GM04504 (cell line): ENCODE data around the gene ACBD7.

Experiments used
- DNase-seq: peaks from one replicate; pipeline ENCODE4 v3.0.0-alpha.2; 2012; ENCODE audit warnings: low read depth

Gene ACBD7

DNA sequence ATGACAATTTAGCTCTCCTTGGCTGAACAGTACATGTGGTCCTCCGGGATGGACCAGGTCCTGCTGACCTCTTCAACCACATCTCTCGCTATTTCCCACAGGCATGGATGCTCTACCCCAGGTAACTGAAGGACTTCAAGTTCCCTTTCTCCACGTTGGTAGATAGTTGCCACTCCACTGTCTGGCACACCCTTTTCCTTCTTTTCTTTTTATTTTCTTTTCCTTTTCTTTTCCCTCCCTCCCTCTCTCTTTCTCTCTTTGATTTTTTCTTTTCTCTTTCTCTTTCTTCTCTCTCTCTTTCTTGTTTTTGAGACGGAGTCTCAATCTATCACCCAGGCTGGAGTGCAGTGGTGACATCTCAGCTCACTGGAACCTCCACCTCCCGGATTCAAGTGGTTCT is 2.8 kb upstream of the ACBD7 start:
- no peak for DNase-seq

DNA sequence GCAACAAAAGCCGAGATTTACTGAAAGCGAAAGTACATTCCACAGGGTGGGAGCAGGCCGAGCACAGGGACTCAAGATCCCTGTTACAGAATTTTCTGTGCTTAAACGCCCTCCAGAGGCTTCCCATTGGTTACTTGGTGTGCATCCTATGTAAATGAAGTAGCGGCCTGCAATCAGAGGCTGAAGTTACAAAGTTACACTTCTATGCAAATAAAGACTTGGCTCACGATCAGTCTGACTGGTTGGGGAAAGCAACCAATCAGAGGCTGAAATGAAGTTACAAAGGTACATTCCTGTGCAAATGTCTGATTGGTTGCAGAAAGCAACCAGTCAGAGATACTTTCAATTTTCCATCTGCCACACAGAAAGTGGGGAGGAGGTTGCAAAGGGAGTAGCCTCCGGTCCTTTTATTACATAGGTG is 4.1 kb downstream of the ACBD7 start:
- peak; percentile 79 for DNase-seq

DNA sequence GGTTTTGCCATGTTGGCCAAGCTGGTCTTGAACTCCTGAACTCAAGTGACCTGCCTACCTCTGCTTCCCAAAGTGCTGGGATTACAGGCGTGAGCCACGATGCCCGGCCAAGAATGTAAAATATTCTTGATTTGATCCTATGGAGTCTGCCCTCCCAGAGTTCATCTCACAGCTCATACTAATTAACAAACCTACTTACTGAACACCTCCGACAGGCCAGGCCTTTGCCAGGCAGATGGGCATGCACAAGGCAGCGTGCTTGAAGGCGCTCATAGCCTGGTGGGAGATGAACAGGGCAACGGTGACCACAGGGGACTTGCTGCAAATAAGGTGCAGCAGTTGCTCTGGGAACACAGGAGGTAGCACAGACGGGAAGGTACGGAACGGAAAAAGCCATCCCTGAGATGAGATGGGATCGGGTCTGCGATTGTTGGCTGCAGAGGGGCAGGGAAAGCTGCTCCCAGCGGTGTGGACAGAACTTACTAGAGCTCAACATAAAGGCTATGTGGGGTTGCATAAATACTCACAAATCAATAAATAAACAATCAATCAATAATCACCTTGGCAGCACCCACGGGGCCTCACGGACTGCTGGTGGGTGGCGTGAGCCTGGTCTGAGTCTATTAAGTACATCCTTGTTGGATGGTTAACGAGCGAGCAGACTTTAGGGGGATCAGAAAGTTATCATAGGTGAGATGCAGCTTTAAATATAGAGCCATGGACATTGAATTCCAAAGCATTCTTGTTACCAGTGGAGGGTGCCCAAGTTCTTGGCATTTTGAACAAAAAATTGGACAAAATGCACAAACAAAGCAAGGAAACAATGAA is 4.7 kb downstream of the ACBD7 start:
- no peak for DNase-seq

DNA sequence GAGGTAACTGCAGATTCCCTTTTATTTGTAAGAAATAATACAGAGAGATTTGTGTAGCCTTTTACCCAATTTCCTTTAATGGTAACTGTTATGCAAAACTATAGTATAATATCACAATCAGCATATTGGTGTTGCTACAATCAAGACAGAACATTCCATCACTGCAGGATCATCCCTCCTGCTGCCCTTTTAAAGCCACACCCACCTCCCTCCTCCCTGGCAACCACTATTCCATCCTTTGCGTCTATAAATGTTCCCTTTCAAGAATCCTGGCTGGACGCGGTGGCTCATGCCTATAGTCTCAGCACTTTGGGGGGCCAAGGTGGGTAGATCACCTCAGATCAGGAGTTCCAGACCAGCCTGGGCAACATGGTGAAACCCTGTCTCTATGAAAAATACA is 13.2 kb downstream of the ACBD7 start:
- no peak for DNase-seq

DNA sequence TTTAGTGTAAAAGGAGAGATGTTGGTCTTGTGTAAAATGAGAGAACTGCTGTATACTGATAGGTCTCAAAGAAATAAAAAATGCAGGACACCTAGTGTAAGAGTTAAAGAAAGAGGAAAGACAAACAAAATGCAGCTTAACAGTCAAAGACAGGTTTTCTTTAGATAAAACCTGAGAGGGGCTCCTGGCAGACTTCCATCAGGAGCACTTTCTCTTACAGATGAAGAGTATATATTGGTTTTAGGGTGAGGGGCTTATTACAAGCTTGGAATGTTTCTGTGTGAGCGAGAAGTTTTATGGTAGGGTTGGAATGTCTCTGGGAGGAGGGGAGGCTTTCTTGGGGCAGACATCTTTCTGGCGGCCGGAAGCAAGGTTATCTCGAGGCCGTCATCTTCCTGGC is 16.2 kb downstream of the ACBD7 start:
- no peak for DNase-seq

DNA sequence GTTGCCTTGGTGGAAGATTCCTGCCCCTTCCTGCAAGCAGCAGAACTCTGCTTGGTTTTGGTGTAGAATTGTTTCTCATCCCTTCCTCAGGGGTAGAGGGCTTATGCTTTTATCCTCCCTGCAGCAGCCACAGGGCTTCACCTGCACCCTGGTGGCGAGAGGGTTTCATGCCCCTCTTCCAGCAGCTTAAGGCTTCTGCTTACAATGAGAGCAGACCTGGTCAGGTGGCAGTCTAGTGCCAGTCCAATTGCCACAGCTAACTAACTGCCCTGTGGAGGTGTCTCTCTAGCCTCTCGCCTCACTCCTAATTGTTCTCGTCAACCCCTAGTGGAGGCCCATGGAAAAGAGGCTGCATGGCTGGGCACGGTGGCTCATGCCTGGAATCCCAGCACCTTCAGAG is 19.3 kb downstream of the ACBD7 start:
- DNase-seq: no peak

DNA sequence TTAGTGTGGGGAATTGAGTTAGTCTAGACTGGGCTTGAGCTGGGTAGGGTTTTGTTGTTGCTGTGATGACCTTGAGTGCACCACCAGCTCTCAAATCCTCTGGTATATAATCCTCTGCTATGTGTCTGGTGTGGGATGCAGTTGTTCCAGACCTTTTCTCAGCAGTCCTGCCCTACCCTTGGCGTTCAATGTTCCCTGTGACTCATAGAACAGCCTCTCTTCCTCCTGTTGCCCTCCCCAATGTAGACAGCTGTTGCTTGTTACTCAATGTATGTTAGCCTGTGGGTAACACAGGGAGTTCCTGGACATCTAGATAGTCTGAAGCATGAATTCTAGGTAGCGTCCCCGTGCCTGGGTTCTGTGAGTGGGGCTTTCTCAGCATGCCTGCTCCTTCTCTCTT is 19.8 kb downstream of the ACBD7 start:
- no peak for DNase-seq

DNA sequence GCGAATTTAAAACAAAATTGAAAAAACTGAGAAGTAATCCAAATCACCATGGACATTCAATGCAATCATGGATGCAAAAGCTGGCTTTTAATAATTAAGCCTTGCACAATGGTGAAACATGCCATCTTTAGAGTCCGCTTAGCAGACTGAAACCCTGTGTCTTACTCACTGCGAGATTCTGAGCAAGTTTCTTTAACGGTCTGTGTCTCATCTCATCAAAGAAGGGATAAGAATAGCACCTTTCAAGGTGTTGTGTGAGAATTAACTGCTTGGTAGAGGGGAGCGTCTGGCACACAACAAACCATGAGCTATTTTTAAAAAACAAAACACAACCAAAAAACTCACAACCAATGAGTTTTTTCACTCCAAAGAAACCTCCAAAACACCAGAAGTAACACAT is 21.4 kb downstream of the ACBD7 start:
- DNase-seq: no peak

DNA sequence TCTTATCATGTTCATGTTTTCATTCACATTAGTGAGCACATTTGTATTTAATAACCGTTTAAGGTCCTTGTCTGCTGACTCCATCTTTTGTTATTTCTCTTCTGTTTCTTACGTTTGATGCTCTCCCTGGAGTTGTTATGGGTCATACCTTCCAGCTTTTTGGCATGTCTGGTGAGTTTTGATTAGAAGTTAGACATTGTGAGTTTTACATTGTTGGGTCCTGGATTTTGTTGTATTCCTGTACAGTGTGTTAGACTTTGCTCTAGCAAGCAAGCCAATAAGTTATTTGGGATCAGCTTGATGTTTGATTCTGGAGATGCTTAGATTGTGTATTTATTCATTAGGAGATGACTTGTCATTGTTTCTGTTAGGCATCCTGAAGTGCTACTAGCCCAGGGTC is 27.9 kb downstream of the ACBD7 start:
- no peak for DNase-seq

DNA sequence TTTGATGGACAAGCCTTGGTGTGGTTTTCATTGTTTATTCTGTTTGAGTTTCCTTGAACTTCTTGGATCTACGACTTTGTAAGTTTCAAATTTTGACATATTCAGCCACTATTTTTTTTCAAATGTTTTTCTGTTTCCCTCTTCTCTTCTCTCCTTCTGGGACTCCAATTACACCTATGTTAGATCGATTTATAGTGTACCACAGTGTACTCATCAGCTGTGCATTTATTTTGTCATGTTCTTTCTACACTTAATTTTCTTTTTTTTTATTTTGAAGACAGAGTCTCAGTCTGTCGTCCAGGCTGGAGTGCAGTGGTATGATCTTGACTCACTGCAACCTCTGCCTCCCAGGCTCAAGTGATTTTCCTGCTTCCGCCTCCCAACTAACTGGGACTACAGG is 28.7 kb downstream of the ACBD7 start:
- no peak for DNase-seq

DNA sequence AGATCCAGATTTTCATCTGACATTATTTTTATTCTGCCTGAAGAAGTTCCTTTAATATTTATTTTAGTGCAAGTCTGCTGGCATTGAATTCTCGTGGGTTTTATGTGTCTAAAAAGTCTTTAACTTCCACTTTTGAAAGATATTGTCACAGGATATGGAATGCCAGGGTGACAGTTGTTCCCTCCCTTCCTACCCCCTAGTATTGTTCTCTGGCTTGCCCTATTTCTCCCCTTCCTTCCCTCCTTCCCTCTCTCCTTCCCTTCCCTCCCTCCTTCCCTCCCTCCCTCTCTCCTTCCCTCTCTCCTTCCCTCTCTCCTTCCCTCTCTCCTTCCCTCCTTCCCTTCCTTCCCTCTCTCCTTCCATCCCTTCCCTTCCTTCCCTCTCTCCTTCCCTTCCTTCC is 29.9 kb downstream of the ACBD7 start:
- DNase-seq: no peak

DNA sequence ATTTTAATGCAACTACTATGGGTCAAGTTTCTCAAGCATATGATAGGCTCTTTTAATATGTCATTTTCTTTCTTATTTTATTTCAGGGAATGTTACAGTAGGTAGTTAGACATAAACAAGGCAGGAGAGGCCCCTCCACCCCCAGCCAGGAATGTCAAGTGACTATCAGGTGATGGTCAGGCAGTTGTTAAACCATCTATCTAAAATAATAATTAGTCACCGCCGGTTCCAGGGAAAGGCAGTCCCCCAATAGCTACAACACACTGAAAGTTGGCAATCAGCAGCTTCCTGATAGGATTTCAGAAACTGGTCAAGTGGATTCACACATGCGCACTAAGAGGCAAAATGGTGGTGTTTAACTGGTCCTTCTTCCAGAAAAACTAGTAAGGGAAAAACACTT is 35.5 kb downstream of the ACBD7 start:
- no peak for DNase-seq

DNA sequence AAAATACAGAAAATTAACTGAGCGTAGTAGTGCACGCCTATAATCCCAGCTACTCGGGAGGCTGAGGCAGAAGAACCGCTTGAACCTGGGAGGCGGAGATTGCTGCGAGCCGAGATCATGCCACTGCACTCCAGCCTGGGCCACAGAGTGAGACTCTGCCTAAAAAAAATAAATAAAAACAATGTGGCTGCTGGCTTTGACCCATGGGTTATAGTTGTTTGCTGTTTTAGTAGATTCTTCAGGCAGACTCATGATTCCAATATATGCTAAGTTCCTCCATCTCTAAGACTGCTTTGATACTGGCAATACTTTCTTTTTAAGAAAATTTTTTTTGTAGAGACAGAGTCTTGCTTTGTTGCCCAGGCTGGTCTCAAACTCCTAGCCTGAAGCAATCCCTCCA is 36.5 kb downstream of the ACBD7 start:
- no peak for DNase-seq

DNA sequence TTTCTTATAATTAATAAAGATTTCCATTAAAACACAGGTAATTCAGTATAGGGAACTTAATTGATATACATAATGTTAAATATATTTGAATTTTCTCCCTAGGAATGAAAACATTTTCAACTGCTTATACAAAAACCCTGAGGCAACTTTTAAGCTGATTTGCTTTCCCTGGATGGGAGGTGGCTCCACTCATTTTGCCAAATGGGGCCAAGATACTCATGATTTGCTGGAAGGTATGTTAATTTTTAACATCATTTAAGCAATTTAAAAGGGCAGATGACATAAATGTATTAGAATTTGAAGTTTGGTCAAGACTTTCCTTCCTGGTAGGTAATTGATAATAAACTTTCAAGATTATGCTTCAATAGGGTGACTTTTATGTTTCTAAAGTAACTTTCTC is 39.0 kb downstream of the ACBD7 start:
- DNase-seq: no peak

DNA sequence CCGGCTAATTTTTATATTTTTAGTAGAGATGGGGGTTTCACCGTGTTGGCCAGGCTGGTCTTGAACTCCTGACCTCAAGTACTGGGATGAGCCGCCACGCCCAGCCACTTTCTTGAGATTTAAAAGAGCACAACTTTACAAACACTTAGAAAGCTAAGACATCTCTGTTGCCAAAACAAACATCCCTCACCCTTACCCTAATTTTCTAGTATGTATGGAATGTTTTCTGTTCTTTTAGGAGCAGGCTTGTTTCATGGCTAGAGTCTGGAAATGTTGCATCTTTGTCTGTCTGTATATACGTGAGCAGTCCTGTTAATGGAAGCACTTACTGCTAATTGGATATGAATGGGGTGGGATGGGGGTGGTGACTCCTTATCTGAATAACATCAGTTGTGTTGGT is 42.0 kb downstream of the ACBD7 start:
- no peak for DNase-seq

DNA sequence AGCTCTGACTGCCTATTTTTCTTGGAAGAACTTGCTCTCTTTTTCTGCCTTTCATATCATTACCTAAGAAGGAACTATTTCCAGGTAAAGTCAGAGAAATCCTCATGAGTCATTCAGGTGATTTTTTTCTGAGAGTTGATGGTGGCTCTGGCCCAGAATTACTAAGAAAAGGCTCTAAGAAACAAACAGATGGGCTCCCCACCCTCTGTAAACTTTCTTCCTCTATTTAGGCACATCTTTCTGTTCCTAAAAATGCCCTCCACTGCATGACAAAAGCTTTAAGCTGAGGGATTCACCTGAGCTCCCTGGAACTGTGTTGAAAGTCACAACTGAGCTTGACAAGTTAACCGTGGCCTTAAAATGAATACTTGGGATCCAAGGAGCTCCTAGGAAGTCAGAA is 43.2 kb downstream of the ACBD7 start:
- no peak for DNase-seq

DNA sequence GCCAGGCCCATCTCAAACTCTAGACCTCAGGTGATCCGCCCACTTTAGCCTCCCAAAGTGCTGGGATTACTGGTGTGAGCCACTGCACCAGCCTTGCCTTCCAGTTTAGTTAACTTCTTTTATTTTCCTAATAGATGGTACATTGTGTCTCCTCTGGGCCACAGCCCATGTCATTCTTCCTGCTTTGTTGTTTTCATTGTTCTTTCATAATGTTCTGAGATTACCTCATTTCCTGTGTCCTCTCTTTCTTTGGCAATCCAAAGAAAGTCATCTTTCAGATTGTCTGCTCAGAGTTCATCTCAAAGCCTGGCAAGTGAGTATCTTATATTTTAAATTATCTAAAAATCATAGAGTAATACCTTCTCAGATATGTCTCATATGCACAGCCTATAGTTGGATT is 44.9 kb downstream of the ACBD7 start, which contains the start of gene OLAH:
OLAH (plus strand) TSS at position 270 of the 400 bp plus-strand sequence. CDS start 3,346 bp downstream, outside the sequence.
- no peak for DNase-seq

DNA sequence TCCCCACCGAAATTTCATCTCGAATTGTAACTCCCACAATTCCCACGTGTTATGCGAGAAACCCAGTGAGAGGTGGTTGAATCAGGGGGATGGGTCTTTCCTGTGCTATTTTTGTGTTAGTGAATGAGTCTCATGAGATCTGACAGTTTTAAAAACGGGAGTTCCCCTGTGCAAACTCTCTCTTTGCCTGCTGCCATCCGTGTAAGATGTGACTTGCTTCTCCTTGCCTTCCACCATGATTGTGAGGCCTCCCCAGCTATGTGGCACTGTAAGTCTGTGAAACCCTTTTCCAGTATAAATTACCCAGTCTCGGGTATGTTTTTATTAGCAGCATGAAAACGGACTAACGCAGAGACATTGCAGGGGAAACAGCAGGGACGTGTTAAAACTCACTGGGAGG is 50.2 kb downstream of the ACBD7 start:
- no peak for DNase-seq

DNA sequence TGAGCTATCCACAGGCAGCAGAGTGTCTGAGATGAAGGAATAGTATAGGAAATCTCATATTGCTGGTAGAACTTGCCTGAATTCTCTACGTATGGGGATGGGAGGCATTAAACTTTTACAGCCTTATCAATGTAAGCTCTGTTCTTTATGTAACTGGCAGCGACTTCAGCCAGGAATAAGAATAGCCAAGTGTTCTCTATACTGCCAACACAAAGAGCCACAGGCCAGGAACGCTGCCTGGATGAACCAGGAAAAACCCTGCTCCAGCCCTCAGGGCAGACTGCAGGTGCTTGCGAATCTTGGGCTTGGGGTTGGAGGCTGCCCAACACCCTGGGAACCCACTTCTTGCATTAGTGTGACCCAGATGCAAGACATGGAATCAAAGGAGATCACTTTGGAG is 50.9 kb downstream of the ACBD7 start:
- no peak for DNase-seq

DNA sequence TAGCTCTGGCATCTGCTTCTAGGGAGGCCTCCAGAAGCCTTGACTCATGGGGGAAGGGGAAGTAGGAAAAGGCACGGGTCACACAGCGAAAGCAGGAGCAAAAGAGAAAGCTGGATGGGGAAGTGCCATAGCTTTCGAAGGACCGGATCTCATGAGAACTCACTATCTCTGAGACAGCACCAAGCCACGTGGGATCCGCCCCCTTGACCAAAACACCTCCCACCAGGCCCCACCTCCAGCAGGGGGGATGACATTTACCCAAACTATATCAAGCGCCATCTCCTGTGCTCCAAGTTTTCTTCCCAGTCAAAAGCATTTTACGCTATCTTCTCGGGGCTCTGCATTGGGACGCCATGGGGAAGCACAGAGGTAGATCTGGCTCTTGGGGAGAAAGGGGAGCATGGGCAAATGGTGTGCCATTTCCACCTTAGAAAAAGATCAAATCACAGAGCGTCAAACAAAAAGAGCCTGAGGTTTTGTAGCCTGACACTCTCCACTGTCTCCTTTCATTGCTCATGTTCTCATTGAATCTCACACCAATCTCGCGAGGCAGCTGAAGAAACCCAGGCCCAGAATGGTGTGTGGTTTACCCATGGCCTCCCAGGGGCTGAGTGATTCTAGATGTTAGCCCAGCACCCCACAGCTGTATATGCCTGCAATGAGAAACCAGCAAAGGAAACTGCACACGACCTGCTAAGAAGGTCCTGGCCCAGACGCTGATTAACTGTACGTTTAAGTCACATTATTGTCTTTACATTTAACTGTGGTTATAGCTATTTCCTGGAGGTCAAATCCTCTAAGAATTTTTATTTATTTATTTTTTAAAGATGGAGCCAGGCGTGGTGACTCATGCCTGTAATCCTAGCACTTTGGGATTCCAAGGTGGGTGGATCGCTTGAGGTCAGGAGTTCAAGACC is 52.9 kb downstream of the ACBD7 start:
- DNase-seq: no peak

DNA sequence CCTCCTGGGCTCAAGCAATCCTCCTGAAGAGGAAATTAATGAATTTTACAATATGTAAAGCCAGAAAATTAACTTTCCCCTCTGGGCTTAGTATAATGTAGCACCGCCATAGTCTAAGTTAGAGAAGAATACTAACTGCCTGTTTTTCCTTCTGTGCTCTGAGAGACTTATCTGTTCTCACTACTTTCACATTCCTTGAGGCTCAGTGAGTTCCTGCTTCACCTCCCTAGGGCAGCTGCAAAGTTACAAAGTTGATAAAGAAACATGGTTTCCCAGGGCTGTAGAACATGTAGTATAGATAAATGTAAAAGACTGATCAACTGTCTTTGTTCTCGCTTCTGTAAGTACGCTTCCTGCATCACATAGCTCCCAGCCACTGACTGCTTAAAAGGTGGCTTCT is 60.8 kb downstream of the ACBD7 start:
- DNase-seq: no peak
